Epithelial cell of esophagus (primary cell): ENCODE data around the gene PTK7.

ENCODE experiments used
- DNase-seq: peaks from one replicate; pipeline ENCODE4 v3.0.0; 2010; ENCODE audit warnings: low read depth
- H3K4me3 ChIP-seq: 2 replicates; pipeline ENCODE4 v1.5.1; 2011; ENCODE audit warnings: mild to moderate bottlenecking, low read length, control low read depth
- TF ChIP-seq, protein P1 (sequence below): IDR thresholded peaks from 2 replicates; pipeline ENCODE4 v1.5.1; 2011; ENCODE audit warnings: low read depth, mild to moderate bottlenecking, low read length, control low read depth, inconsistent platforms; ENCODE audit not compliant: insufficient read depth; ENCODE audit errors: missing control alignments

The PTK7 gene

DNA sequence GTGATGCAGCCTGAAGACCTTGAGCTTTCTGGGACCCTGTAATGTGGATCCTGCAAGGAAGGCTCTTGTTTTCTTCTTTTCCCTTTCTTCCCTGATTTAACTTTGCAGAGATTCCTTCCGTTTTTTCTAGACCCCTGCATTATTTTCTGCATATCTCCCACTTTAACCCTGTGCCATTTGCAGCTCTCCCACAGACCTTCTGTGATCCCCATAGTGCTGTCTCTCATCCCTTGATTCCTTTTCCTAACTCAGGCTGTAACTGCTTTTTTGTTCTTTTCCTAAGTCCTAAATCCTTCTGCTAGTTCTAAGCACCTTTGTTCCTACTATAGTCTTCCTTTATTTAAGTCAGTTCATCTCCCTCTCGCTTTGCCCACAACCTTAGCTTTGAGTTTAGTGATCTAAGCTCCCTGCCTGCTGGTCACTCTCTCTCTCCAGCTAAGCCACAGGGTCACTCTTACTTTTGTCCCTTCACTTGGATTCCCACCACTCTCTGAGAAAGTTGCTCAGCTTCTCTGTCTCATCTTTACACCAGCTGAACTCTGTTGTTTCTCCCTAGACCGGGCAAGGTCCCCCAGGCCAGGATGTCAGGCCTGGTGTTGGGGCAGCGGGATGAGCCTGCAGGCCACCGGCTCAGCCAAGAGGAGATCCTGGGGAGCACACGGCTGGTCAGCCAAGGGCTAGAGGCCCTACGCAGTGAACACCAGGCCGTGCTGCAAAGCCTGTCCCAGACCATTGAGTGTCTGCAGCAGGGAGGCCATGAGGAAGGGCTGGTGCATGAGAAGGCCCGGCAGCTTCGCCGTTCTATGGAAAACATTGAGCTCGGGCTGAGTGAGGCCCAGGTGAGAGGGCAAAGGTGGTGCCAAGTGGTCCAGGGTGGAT is 15.1 kb upstream of the PTK7 start:
- no peak overlapping the region for H3K4me3 ChIP-seq
- TF ChIP-seq, protein P1, sequence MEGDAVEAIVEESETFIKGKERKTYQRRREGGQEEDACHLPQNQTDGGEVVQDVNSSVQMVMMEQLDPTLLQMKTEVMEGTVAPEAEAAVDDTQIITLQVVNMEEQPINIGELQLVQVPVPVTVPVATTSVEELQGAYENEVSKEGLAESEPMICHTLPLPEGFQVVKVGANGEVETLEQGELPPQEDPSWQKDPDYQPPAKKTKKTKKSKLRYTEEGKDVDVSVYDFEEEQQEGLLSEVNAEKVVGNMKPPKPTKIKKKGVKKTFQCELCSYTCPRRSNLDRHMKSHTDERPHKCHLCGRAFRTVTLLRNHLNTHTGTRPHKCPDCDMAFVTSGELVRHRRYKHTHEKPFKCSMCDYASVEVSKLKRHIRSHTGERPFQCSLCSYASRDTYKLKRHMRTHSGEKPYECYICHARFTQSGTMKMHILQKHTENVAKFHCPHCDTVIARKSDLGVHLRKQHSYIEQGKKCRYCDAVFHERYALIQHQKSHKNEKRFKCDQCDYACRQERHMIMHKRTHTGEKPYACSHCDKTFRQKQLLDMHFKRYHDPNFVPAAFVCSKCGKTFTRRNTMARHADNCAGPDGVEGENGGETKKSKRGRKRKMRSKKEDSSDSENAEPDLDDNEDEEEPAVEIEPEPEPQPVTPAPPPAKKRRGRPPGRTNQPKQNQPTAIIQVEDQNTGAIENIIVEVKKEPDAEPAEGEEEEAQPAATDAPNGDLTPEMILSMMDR, result no peak
- DNase-seq, result no peak

GRCh38 chr6:43061861-43062260 is 14.3 kb upstream of the PTK7 start:
- no peak overlapping the region for H3K4me3 ChIP-seq
- no peak for DNase-seq
- TF ChIP-seq, protein P1, result no peak

- TF ChIP-seq, protein P1, result no peak
- DNase-seq, result no peak
- no peak overlapping the region for H3K4me3 ChIP-seq
Observed at GRCh38 chr6:43062818-43063217, 13.3 kb upstream of the PTK7 start.

GRCh38 chr6:43070028-43070632 is 6.0 kb upstream of the PTK7 start:
- no peak overlapping the region for H3K4me3 ChIP-seq
- peak; percentile 75 for DNase-seq
- TF ChIP-seq, protein P1, result peak; percentile 70

- no peak overlapping the region for H3K4me3 ChIP-seq
- no peak for DNase-seq
- TF ChIP-seq, protein P1, result no peak
Observed at GRCh38 chr6:43074847-43075669, 1.1 kb upstream of the PTK7 start.

GRCh38 chr6:43076464-43077332 is 584 bp downstream of the PTK7 start:
- H3K4me3 ChIP-seq, result peak overlapping the region; percentile 83
- DNase-seq, result no peak
- TF ChIP-seq, protein P1, result no peak
